OCI-LY3 (cell line): ENCODE results near the gene ELP4.

Source experiments
- EZH2phosphoT487 ChIP-seq: fragments of 200-600 bp; shearing (Covaris generic); IDR thresholded peaks from 2 replicates; pipeline ENCODE4 v1.6.1; 2018; ENCODE audit warnings: antibody characterized with exemption, mixed run types, low read depth
- TF ChIP-seq, protein P1 (sequence below): fragments of 200-600, 300-600 bp; sonication (generic); IDR thresholded peaks from 2 replicates; pipeline ENCODE4 v1.5.1; 2014; ENCODE audit warnings: antibody characterized with exemption, low read length, low read depth

DNA sequence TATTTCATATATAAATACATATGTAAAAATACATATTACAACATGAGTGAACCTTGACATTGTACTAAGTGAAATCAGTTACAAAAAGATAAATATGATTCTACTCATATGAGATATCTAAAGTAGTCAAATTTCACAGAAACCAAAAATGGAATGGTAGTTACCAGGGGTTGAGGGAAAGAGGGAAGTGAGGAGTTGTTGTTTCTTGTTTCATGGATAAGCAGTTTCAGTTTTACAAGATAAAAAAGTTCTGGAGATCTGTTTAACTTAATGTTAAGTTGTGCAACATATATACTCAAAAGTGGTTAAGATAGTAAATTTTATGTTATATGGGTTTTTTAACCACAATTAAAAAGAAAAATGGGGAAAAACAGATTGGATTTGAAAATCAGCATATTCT lies 107.7 kb downstream of the ELP4 start:
- TF ChIP-seq, protein P1, sequence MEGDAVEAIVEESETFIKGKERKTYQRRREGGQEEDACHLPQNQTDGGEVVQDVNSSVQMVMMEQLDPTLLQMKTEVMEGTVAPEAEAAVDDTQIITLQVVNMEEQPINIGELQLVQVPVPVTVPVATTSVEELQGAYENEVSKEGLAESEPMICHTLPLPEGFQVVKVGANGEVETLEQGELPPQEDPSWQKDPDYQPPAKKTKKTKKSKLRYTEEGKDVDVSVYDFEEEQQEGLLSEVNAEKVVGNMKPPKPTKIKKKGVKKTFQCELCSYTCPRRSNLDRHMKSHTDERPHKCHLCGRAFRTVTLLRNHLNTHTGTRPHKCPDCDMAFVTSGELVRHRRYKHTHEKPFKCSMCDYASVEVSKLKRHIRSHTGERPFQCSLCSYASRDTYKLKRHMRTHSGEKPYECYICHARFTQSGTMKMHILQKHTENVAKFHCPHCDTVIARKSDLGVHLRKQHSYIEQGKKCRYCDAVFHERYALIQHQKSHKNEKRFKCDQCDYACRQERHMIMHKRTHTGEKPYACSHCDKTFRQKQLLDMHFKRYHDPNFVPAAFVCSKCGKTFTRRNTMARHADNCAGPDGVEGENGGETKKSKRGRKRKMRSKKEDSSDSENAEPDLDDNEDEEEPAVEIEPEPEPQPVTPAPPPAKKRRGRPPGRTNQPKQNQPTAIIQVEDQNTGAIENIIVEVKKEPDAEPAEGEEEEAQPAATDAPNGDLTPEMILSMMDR: no peak
- no peak for TF ChIP-seq EZH2phosphoT487
